Measurements from ENCODE around the gene TPBG.

TPBG gene

GRCh38 chr6:82363428-82364086 lies at the start of gene TPBG:
Gene TPBG (plus strand): TSS chr6:82363817. CDS start chr6:82364962, 1,145 bp downstream.
- no peak for DNase-seq

GRCh38 chr6:82322386-82322785 lies 41.2 kb upstream of the TPBG start:
- no peak for DNase-seq

GRCh38 chr6:82329766-82330165 lies 33.9 kb upstream of the TPBG start:
- DNase-seq, result no peak

GRCh38 chr6:82330171-82330804 lies 33.3 kb upstream of the TPBG start:
- DNase-seq, result no peak

GRCh38 chr6:82331031-82331773 lies 32.4 kb upstream of the TPBG start:
- no peak for DNase-seq

GRCh38 chr6:82333781-82334180 lies 29.8 kb upstream of the TPBG start:
- no peak for DNase-seq

GRCh38 chr6:82337688-82338257 lies 25.8 kb upstream of the TPBG start:
- no peak for DNase-seq

GRCh38 chr6:82348130-82348529 lies 15.5 kb upstream of the TPBG start:
- DNase-seq, result no peak

GRCh38 chr6:82353848-82354247 lies 9.8 kb upstream of the TPBG start:
- DNase-seq, result no peak

- no peak for DNase-seq
These were observed 3.1 kb upstream of the TPBG start for GRCh38 chr6:82360552-82360951.

- DNase-seq, result no peak
These were observed 2.0 kb upstream of the TPBG start for GRCh38 chr6:82361631-82362030.

GRCh38 chr6:82362144-82362543 lies 1.5 kb upstream of the TPBG start:
- no peak for DNase-seq

GRCh38 chr6:82362878-82363427 lies 664 bp upstream of the TPBG start:
- no peak for DNase-seq

GRCh38 chr6:82364087-82365015 lies 734 bp downstream of the TPBG start:
- no peak for DNase-seq

GRCh38 chr6:82365016-82365795 lies 1.6 kb downstream of the TPBG start:
- no peak for DNase-seq

- no peak for DNase-seq
These were observed 4.1 kb downstream of the TPBG start for GRCh38 chr6:82367704-82368103.

- no peak for DNase-seq
These were observed 7.2 kb downstream of the TPBG start for GRCh38 chr6:82370788-82371187.

- no peak for DNase-seq
These were observed 8.4 kb downstream of the TPBG start for GRCh38 chr6:82371799-82372546.

- no peak for DNase-seq
These were observed 9.0 kb downstream of the TPBG start for GRCh38 chr6:82372656-82373055.

- no peak for DNase-seq
These were observed 10.9 kb downstream of the TPBG start for GRCh38 chr6:82374516-82374915.

GRCh38 chr6:82376636-82377035 lies 13.0 kb downstream of the TPBG start:
- DNase-seq, result no peak
